NCI-H69 (cell line): ENCODE data around the gene MT2A.
"Not testable (repeated sequence)": the region's sequence is repeated elsewhere in the genome, so short reads cannot be mapped to it uniquely, and the experiment has no call there.

Source experiments
- DNase-seq: peaks from one replicate; lab custom pipeline; 2025; lab: John Stamatoyannopoulos, UW

Gene MT2A

GRCh38 chr16:56608043-56608875 is at the start of gene MT2A:
MT2A (plus strand) TSS chr16:56608584; CDS start chr16:56608656, 72 bp downstream.
- DNase-seq = peak; percentile 94

- peak; percentile 11 for DNase-seq
Measured at GRCh38 chr16:56559109-56559508, 49.3 kb upstream of the MT2A start.

GRCh38 chr16:56560447-56560846 is 47.9 kb upstream of the MT2A start:
- no peak for DNase-seq

GRCh38 chr16:56561126-56561525 is 47.3 kb upstream of the MT2A start:
- no peak for DNase-seq

- DNase-seq = no peak
Measured at GRCh38 chr16:56564793-56565477, 43.4 kb upstream of the MT2A start, which contains the start of gene MT4. MT4 (plus strand) TSS chr16:56565073; CDS start chr16:56565129, 56 bp downstream.

- no peak for DNase-seq
Measured at GRCh38 chr16:56569971-56570370, 38.4 kb upstream of the MT2A start.

GRCh38 chr16:56571525-56571924 is 36.9 kb upstream of the MT2A start:
- no peak for DNase-seq

GRCh38 chr16:56574625-56575024 is 33.8 kb upstream of the MT2A start:
- DNase-seq = no peak

GRCh38 chr16:56576585-56577299 is 31.6 kb upstream of the MT2A start:
- peak; percentile 79 for DNase-seq

- DNase-seq = no peak
Measured at GRCh38 chr16:56577300-56577625, 31.1 kb upstream of the MT2A start.

- no peak for DNase-seq
Measured at GRCh38 chr16:56580391-56581048, 27.9 kb upstream of the MT2A start.

- DNase-seq = not testable (repeated sequence)
Measured at GRCh38 chr16:56582911-56583310, 25.5 kb upstream of the MT2A start.

- no peak for DNase-seq
Measured at GRCh38 chr16:56583351-56584168, 24.8 kb upstream of the MT2A start.

- DNase-seq = no peak
Measured at GRCh38 chr16:56584276-56584675, 24.1 kb upstream of the MT2A start.

- DNase-seq = no peak
Measured at GRCh38 chr16:56588781-56589140, 19.6 kb upstream of the MT2A start.

GRCh38 chr16:56589141-56590039 is 19.0 kb upstream of the MT2A start, which contains the start of gene MT3:
MT3 (plus strand) TSS chr16:56589528; CDS start chr16:56589591, 63 bp downstream.
- DNase-seq = peak; percentile 88

GRCh38 chr16:56591377-56592060 is 16.9 kb upstream of the MT2A start:
- no peak for DNase-seq

GRCh38 chr16:56593573-56594291 is 14.7 kb upstream of the MT2A start:
- DNase-seq = no peak

- DNase-seq = no peak
Measured at GRCh38 chr16:56594292-56594619, 14.1 kb upstream of the MT2A start.
